Measurements from ENCODE around the gene PRRC2B.
"Not testable (repeated sequence)": the region's sequence is repeated elsewhere in the genome, so short reads cannot be mapped to it uniquely, and the experiment has no call there.

GRCh38 chr9:131472085-131472484 is 78.2 kb downstream of the PRRC2B start:
- TF ChIP-seq CTCF, POLR2A, EP300, POLR2AphosphoS5 (IDR thresholded peaks at IDR 0.05): not testable (repeated sequence)
